ENCODE results near the gene RNASE8.
A peak's percentile ranks its signal among the peaks of the same experiment; 100 is the strongest.

DNA sequence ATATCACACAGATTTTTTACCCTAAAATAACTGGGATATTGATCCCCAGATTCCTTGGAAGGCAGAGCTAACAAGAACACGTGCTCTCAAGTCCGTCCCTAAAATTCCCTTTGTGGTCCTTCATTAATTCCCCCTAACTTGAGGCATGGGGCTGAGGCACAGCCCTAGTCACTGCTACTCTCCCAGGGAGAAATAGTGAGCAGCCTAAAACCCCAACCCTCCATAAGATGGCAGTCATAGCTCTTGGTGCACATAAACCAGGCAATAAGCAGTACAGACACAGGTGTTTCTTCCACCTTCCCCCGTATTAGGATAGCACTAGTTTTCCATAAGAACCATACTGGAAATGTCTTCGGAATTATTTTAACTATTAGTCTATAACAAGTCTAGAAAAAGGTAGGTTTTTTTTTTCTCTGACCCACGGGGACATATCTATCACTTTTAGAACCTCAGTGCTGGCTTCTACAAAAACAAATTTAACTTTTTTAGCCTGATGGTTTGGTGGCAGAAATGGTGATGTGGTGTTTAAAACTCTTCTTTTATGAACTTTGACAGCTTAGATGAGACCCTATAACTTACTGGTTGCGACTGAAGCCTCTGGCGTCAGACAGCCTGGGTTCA lies 9.4 kb downstream of the RNASE8 start:
- TF ChIP-seq SMC3 (conservative IDR thresholded peaks at IDR 0.05; ENCODE audit: poor library complexity) (peak; percentile 58), CTCF (IDR thresholded peaks at IDR 0.05; ENCODE audit: poor library complexity, severe bottlenecking) (peak; percentile 55), RAD21 (conservative IDR thresholded peaks at IDR 0.05) (peak; percentile 57), EZH2 (IDR thresholded peaks at IDR 0.05; ENCODE audit: borderline replicate concordance, insufficient read depth, low read length, poor library complexity, severe bottlenecking) (no peak)
